RWPE1 (cell line): ENCODE data around the gene SCLT1.

ENCODE experiments used
- CTCF ChIA-PET: fragments of 350-600 bp; sonication (Branson Sonifier 250); formaldehyde crosslinking; extraction: SDS; loops from one replicate; lab custom pipeline; 2021; lab: Yijun Ruan, JAX
- POLR2A ChIA-PET: fragments of 400-600 bp; formaldehyde crosslinking; extraction: SDS; loops from one replicate; lab custom pipeline; 2020; ENCODE audit warnings: antibody characterized with exemption; ENCODE audit not compliant: low non-redundant PET; lab: Yijun Ruan, JAX
- DNase-seq: peaks from one replicate; pipeline ENCODE4 v3.0.0; 2012; ENCODE audit warnings: low spot score
- H3K27ac ChIP-seq: fragments of 450-650 bp; 2 replicates; pipeline ENCODE4 v1.5.1; 2017
- CTCF ChIP-seq: fragments of 450-650 bp; conservative IDR thresholded peaks from 2 replicates; pipeline ENCODE4 v1.5.1; 2017; ENCODE audit warnings: low read depth, mild to moderate bottlenecking

SCLT1 gene

GRCh38 chr4:128957459-128957858 lies 135.9 kb downstream of the SCLT1 start:
- H3K27ac ChIP-seq = no peak overlapping the region
- no peak for DNase-seq
- no peak for TF ChIP-seq CTCF
- CTCF ChIA-PET = no interaction called here
- POLR2A ChIA-PET = no interaction called here

- no peak for TF ChIP-seq CTCF
- DNase-seq = no peak
- ChIA-PET CTCF (interaction anchor here (0.6 kb wide), 1 partner anchor 178 kb away, joined by 5 read pairs; no protein-coding TSS in a partner anchor), POLR2A (no interaction called here)
- H3K27ac ChIP-seq = no peak overlapping the region
These were observed 137.6 kb downstream of the SCLT1 start for GRCh38 chr4:128955751-128956150.

- ChIA-PET CTCF (no interaction called here), POLR2A (no interaction called here)
- H3K27ac ChIP-seq = no peak overlapping the region
- no peak for TF ChIP-seq CTCF
- no peak for DNase-seq
These were observed 138.4 kb downstream of the SCLT1 start for GRCh38 chr4:128954941-128955340.

GRCh38 chr4:128951316-128951715 lies 142.0 kb downstream of the SCLT1 start:
- ChIA-PET POLR2A (no interaction called here), CTCF (interaction anchor here (0.5 kb wide), 1 partner anchor 21 kb away, joined by 3 read pairs; no protein-coding TSS in a partner anchor)
- no peak overlapping the region for H3K27ac ChIP-seq
- no peak for TF ChIP-seq CTCF
- no peak for DNase-seq

- TF ChIP-seq CTCF = no peak
- DNase-seq = no peak
- ChIA-PET POLR2A (no interaction called here), CTCF (interaction anchor here (0.5 kb wide), 1 partner anchor 22 kb away, joined by 3 read pairs; no protein-coding TSS in a partner anchor)
- no peak overlapping the region for H3K27ac ChIP-seq
These were observed 142.5 kb downstream of the SCLT1 start for GRCh38 chr4:128950796-128951195.

GRCh38 chr4:128946916-128947315 lies 146.4 kb downstream of the SCLT1 start:
- ChIA-PET CTCF (interaction anchor here (0.6 kb wide), 1 partner anchor 1673 kb away, joined by 4 read pairs; no protein-coding TSS in a partner anchor), POLR2A (no interaction called here)
- no peak for TF ChIP-seq CTCF
- no peak for DNase-seq
- H3K27ac ChIP-seq = no peak overlapping the region

- POLR2A ChIA-PET = no interaction called here
- CTCF ChIA-PET = no interaction called here
- no peak for DNase-seq
These were observed 150.7 kb downstream of the SCLT1 start for GRCh38 chr4:128942607-128943006.

More at GRCh38 chr4:128942607-128943006, 150.7 kb downstream of the SCLT1 start:
- H3K27ac ChIP-seq = no peak overlapping the region
- no peak for TF ChIP-seq CTCF
